HepG2 (cell line): ENCODE measurements around the gene CTRB2. TPM values are rescaled to one million over a fixed set of nuclear protein-coding genes. Genes with fewer than 3 reads are reported as not detected.

Source experiments
- AKAP8 ChIP-seq: sonication (generic); formaldehyde crosslinking; IDR thresholded peaks from 2 replicates; pipeline ENCODE4 v1.5.1; 2020; ENCODE audit warnings: mild to moderate bottlenecking, missing genetic modification reagents
- CREB1 ChIP-seq, 2 experiments: fragments of 450-650 bp in 1 of 2; IDR thresholded peaks; 2 replicates each; pipeline ENCODE4 v1.6.1; 2016 to 2017; ENCODE audit warnings: control low read depth in 1 of 2, mild to moderate bottlenecking in 1 of 2, missing compliant biosample characterization in 1 of 2, missing genetic modification characterization in 1 of 2
- GZF1 ChIP-seq: sonication (generic); formaldehyde crosslinking; IDR thresholded peaks from 2 replicates; pipeline ENCODE4 v1.5.1; 2020; ENCODE audit warnings: mild to moderate bottlenecking, missing genetic modification reagents
- MEF2D ChIP-seq: sonication (generic); formaldehyde crosslinking; IDR thresholded peaks from 2 replicates; pipeline ENCODE4 v1.5.1; 2020; ENCODE audit warnings: mild to moderate bottlenecking, missing genetic modification reagents
- RCOR2 ChIP-seq: IDR thresholded peaks from 2 replicates; pipeline ENCODE4 v1.6.1; 2016; ENCODE audit warnings: missing biosample characterization, missing genetic modification reagents
- SYNCRIP ChIP-seq: fragments of 200-400 bp; formaldehyde crosslinking; IDR thresholded peaks from 2 replicates; pipeline ENCODE4 v1.6.1; 2018; ENCODE audit warnings: mild to moderate bottlenecking, low read depth, low read length; ENCODE audit not compliant: insufficient read depth
- ZNF12 ChIP-seq: sonication (generic); formaldehyde crosslinking; IDR thresholded peaks from 2 replicates; pipeline ENCODE4 v1.5.0; 2020; ENCODE audit warnings: missing genetic modification reagents
- ZNF230 ChIP-seq: sonication (generic); formaldehyde crosslinking; IDR thresholded peaks from 2 replicates; pipeline ENCODE4 v1.4.0; 2020; ENCODE audit warnings: mild to moderate bottlenecking, missing genetic modification reagents
- ZNF562 ChIP-seq: sonication (generic); formaldehyde crosslinking; IDR thresholded peaks from 2 replicates; pipeline ENCODE4 v1.8.0; 2022; ENCODE audit warnings: missing genetic modification reagents, borderline replicate concordance
- polyA plus RNA-seq, 8 experiments: library from polyadenylated mRNA; depleted of rRNA in 3 of 8; stranded (reverse) in 7 of 8; unstranded in 1 of 8; fragments of >200 nt; fragmentation: Illumina TruSeq in 4 of 8; extraction: Trizol in 4 of 8; gene quantifications; 2 replicates each; pipeline versions ENCODE4 v1.2.1 to v1.2.3, GENCODE V29; 2011 to 2016; ENCODE audit warnings: low read depth in 4 of 8, missing spikeins in 1 of 8, mixed read lengths in 1 of 8; ENCODE audit not compliant: insufficient read depth in 1 of 8
- total RNA-seq, 5 experiments: library from RNA; depleted of rRNA; stranded (reverse); fragments of >200 nt; fragmentation: Illumina TruSeq; extraction: Trizol; gene quantifications; 2 replicates each; pipeline ENCODE4 v1.2.3, GENCODE V29; 2016; ENCODE audit warnings: low read depth in 1 of 5
- TF ChIP-seq, protein P1 (sequence below): sonication (generic); formaldehyde crosslinking; IDR thresholded peaks from 2 replicates; pipeline ENCODE4 v1.9.0; 2022; ENCODE audit warnings: low read depth, missing genetic modification reagents
- TF ChIP-seq, protein P2 (sequence below): sonication (generic); formaldehyde crosslinking; IDR thresholded peaks from 2 replicates; pipeline ENCODE4 v1.4.0; 2020; ENCODE audit warnings: mild to moderate bottlenecking, missing genetic modification reagents, borderline replicate concordance
- TF ChIP-seq, protein P3 (sequence below): sonication (generic); formaldehyde crosslinking; IDR thresholded peaks from 2 replicates; pipeline ENCODE4 v1.4.0; 2020; ENCODE audit warnings: missing genetic modification reagents
- TF ChIP-seq, protein P4 (sequence below), 2 experiments: sonication (generic) in 1 of 2; formaldehyde crosslinking in 1 of 2; IDR thresholded peaks; 2 replicates each; pipeline versions ENCODE4 v1.4.0 to v1.6.1; 2016 to 2020; ENCODE audit warnings: borderline replicate concordance in 1 of 2, low read depth in 1 of 2, mild to moderate bottlenecking in 1 of 2, missing genetic modification reagents in 1 of 2

CTRB2 gene
- total and polyA plus RNA-seq, 2 of the 13 experiments (the other 11 are each of a cell fraction or from before 2014, with no cell fraction given) = 0.13 TPM; not detected in 1

DNA sequence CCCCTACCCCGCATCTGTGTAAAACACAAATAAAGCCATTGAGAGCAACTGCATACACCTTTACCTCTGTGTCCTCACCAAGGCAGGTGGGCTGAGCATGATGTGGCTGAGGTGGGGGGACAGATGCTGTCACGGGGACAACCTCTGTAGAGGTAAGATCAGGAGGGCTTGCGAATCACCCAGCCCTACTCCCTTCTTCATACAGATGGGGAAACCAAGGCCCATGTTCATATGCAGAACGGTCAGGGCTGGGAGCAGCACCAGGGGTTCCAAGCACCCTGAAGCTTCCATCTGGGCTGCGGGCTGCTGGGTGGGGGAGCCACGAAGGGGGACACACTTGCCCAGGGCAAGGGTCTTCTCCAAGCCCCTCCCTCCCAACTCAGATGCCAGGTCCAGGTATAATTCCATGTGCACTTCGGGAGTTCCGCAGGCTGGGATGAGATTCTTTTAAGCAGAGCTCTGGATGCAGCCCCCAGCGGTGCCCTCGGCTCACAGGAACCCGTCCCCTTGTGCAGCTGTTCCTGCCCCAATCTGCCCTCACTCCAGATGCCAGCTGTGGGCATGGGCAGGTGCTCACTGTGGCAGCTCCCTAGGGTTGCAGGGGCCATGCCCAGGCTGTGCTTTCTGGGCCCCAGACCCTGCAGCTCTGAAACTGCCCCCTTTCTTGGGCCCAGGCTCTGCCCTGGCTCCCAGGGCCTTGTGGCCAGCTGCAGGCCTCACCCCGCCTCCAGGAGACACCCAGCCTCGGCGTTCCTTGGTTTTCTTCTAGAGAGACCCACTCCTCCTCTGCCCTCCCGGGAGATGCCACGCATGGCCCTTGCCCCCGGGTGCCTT, 21.4 kb upstream of the CTRB2 start (continued):
- TF ChIP-seq, protein P1, sequence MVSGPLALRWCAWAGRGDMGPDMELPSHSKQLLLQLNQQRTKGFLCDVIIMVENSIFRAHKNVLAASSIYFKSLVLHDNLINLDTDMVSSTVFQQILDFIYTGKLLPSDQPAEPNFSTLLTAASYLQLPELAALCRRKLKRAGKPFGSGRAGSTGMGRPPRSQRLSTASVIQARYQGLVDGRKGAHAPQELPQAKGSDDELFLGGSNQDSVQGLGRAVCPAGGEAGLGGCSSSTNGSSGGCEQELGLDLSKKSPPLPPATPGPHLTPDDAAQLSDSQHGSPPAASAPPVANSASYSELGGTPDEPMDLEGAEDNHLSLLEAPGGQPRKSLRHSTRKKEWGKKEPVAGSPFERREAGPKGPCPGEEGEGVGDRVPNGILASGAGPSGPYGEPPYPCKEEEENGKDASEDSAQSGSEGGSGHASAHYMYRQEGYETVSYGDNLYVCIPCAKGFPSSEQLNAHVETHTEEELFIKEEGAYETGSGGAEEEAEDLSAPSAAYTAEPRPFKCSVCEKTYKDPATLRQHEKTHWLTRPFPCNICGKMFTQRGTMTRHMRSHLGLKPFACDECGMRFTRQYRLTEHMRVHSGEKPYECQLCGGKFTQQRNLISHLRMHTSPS = no peak
- TF ChIP-seq CREB1 (IDR thresholded peaks at IDR 0.05) (no peak), CREB1 (CRISPR knock-in tag; IDR thresholded peaks at IDR 0.05) (no peak), ZNF562 (CRISPR knock-in tag) (no peak), ZNF230 (CRISPR knock-in tag) (no peak), SYNCRIP (no peak), ZNF12 (no peak), MEF2D (CRISPR knock-in tag) (no peak), GZF1 (CRISPR knock-in tag) (no peak), RCOR2 (CRISPR knock-in tag) (no peak), AKAP8 (CRISPR knock-in tag) (peak; percentile 22; the same call in 1 of the 2 replicates)
- TF ChIP-seq, protein P2, sequence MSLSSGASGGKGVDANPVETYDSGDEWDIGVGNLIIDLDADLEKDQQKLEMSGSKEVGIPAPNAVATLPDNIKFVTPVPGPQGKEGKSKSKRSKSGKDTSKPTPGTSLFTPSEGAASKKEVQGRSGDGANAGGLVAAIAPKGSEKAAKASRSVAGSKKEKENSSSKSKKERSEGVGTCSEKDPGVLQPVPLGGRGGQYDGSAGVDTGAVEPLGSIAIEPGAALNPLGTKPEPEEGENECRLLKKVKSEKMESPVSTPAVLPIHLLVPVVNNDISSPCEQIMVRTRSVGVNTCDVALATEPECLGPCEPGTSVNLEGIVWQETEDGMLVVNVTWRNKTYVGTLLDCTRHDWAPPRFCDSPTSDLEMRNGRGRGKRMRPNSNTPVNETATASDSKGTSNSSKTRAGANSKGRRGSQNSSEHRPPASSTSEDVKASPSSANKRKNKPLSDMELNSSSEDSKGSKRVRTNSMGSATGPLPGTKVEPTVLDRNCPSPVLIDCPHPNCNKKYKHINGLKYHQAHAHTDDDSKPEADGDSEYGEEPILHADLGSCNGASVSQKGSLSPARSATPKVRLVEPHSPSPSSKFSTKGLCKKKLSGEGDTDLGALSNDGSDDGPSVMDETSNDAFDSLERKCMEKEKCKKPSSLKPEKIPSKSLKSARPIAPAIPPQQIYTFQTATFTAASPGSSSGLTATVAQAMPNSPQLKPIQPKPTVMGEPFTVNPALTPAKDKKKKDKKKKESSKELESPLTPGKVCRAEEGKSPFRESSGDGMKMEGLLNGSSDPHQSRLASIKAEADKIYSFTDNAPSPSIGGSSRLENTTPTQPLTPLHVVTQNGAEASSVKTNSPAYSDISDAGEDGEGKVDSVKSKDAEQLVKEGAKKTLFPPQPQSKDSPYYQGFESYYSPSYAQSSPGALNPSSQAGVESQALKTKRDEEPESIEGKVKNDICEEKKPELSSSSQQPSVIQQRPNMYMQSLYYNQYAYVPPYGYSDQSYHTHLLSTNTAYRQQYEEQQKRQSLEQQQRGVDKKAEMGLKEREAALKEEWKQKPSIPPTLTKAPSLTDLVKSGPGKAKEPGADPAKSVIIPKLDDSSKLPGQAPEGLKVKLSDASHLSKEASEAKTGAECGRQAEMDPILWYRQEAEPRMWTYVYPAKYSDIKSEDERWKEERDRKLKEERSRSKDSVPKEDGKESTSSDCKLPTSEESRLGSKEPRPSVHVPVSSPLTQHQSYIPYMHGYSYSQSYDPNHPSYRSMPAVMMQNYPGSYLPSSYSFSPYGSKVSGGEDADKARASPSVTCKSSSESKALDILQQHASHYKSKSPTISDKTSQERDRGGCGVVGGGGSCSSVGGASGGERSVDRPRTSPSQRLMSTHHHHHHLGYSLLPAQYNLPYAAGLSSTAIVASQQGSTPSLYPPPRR (CRISPR knock-in tag) = no peak
- TF ChIP-seq, protein P3, sequence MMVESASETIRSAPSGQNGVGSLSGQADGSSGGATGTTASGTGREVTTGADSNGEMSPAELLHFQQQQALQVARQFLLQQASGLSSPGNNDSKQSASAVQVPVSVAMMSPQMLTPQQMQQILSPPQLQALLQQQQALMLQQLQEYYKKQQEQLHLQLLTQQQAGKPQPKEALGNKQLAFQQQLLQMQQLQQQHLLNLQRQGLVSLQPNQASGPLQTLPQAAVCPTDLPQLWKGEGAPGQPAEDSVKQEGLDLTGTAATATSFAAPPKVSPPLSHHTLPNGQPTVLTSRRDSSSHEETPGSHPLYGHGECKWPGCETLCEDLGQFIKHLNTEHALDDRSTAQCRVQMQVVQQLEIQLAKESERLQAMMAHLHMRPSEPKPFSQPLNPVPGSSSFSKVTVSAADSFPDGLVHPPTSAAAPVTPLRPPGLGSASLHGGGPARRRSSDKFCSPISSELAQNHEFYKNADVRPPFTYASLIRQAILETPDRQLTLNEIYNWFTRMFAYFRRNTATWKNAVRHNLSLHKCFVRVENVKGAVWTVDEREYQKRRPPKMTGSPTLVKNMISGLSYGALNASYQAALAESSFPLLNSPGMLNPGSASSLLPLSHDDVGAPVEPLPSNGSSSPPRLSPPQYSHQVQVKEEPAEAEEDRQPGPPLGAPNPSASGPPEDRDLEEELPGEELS (CRISPR knock-in tag) = no peak
- TF ChIP-seq, protein P4, sequence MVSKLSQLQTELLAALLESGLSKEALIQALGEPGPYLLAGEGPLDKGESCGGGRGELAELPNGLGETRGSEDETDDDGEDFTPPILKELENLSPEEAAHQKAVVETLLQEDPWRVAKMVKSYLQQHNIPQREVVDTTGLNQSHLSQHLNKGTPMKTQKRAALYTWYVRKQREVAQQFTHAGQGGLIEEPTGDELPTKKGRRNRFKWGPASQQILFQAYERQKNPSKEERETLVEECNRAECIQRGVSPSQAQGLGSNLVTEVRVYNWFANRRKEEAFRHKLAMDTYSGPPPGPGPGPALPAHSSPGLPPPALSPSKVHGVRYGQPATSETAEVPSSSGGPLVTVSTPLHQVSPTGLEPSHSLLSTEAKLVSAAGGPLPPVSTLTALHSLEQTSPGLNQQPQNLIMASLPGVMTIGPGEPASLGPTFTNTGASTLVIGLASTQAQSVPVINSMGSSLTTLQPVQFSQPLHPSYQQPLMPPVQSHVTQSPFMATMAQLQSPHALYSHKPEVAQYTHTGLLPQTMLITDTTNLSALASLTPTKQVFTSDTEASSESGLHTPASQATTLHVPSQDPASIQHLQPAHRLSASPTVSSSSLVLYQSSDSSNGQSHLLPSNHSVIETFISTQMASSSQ (IDR thresholded peaks at IDR 0.05; ENCODE audit: low read depth) = no peak
- TF ChIP-seq, protein P4 (CRISPR knock-in tag; IDR thresholded peaks at IDR 0.05; ENCODE audit: borderline replicate concordance) = no peak
